K562 (cell line): ENCODE results near the gene CELSR2. TPM values are rescaled to one million over a fixed set of nuclear protein-coding genes. Genes with fewer than 3 reads are reported as not detected.

ENCODE experiments used
- ATAC-seq: fragments of 200-7000 bp; cut with Tn5 transposase; 3 replicates; pipeline ENCODE4 v1.9.1; 2020; ENCODE audit warnings: moderate library complexity
- BruUV-seq: library from RNA; stranded (reverse); fragments of 400-500 nt; replicated peaks from 2 replicates; lab custom pipeline; 2021; lab: Mats Ljungman, UMichigan
- CTCF ChIA-PET: fragments of 300-600 bp; formaldehyde crosslinking; extraction: SDS; loops from one replicate; lab custom pipeline; 2021; ENCODE audit warnings: low intra/inter-chr PET ratio; lab: Yijun Ruan, JAX
- POLR2A ChIA-PET: fragments of 300-600, 350-650 bp; sonication (Branson Sonifier 250); formaldehyde crosslinking; extraction: SDS; loops from one replicate; lab custom pipeline; 2021; ENCODE audit warnings: antibody characterized with exemption, inconsistent platforms; lab: Yijun Ruan, JAX
- DNase-seq, 4 experiments: peaks; one replicate each; pipeline versions ENCODE4 v3.0.0 to v3.0.0-alpha.2; 2011 to 2018; ENCODE audit warnings: low spot score in 3 of 4, mixed read lengths in 3 of 4; ENCODE audit errors: extremely low read depth in 1 of 4
- FAIRE-seq: peaks from 2 replicates; lab custom pipeline; 2011; peaks lifted over from hg19 to GRCh38; lab: Jason Lieb, UNC
- H2AFZ ChIP-seq: 2 replicates; pipeline ENCODE4 v1.6.0; 2011; ENCODE audit warnings: low read depth, low read length, control low read depth, inconsistent platforms
- H3K27ac ChIP-seq: fragments of 200-600 bp; 3 replicates; pipeline ENCODE4 v1.8.0; 2011; ENCODE audit warnings: low read depth, mild to moderate bottlenecking, control low read depth, inconsistent platforms, low read length, moderate library complexity, mixed read lengths; ENCODE audit errors: extremely low read depth
- H3K27me3 ChIP-seq, 2 experiments: fragments of 300-600 bp in 1 of 2; 2 replicates in 1 of 2; 3 replicates in 1 of 2; pipeline versions ENCODE4 v1.6.0 to v1.8.0; 2011; ENCODE audit warnings: inconsistent platforms in 2 of 2, low read length in 2 of 2, mild to moderate bottlenecking in 1 of 2, mixed read lengths in 1 of 2, moderate library complexity in 1 of 2; ENCODE audit not compliant: control insufficient read depth in 2 of 2, insufficient read depth in 2 of 2
- H3K36me3 ChIP-seq: fragments of 300-600 bp; 3 replicates; pipeline ENCODE4 v1.8.0; 2011; ENCODE audit warnings: mild to moderate bottlenecking, low read length, inconsistent platforms; ENCODE audit not compliant: control insufficient read depth, insufficient read depth
- H3K4me1 ChIP-seq, 2 experiments: fragments of 200-600 bp in 1 of 2; replicated peaks in 1 of 2; 2 replicates in 1 of 2; 3 replicates in 1 of 2; pipeline versions ENCODE4 v1.5.1 to v1.8.0; 2011; ENCODE audit warnings: inconsistent platforms in 2 of 2, low read length in 2 of 2, mild to moderate bottlenecking in 1 of 2, mixed read lengths in 1 of 2, moderate library complexity in 1 of 2; ENCODE audit not compliant: control insufficient read depth in 2 of 2, insufficient read depth in 2 of 2
- H3K4me2 ChIP-seq: 2 replicates; pipeline ENCODE4 v1.6.1; 2011; ENCODE audit warnings: low read length, control low read depth, inconsistent platforms, mixed read lengths; ENCODE audit not compliant: insufficient read depth
- H3K4me3 ChIP-seq: fragments of 200-600 bp; sonication (generic), shearing (Covaris generic); 2 replicates; pipeline ENCODE4 v1.5.1; 2016; ENCODE audit warnings: control low read depth, inconsistent platforms
- H3K79me2 ChIP-seq: fragments of 200-600 bp; 3 replicates; pipeline ENCODE4 v1.8.0; 2011; ENCODE audit warnings: low read length, inconsistent platforms; ENCODE audit not compliant: control insufficient read depth, insufficient read depth
- H3K9ac ChIP-seq, 2 experiments: 2 replicates each; pipeline versions ENCODE4 v1.6.0 to v1.6.1; 2011; ENCODE audit warnings: low read depth in 2 of 2, low read length in 2 of 2, control low read depth in 1 of 2, inconsistent platforms in 1 of 2, mild to moderate bottlenecking in 1 of 2, mixed read lengths in 1 of 2; ENCODE audit not compliant: insufficient read depth in 1 of 2
- H3K9me1 ChIP-seq: one replicate; pipeline ENCODE4 v1.6.0; 2011; ENCODE audit warnings: inconsistent platforms, mild to moderate bottlenecking, low read length, moderate library complexity; ENCODE audit not compliant: control insufficient read depth, insufficient read depth
- H3K9me3 ChIP-seq: replicated peaks from 2 replicates; pipeline ENCODE4 v1.5.1; 2011; ENCODE audit warnings: low read depth, low read length, inconsistent platforms; ENCODE audit not compliant: control insufficient read depth, insufficient read depth
- H4K20me1 ChIP-seq: replicated peaks from 2 replicates; pipeline ENCODE4 v1.6.1; 2011; ENCODE audit warnings: low read length, inconsistent platforms, mixed read lengths; ENCODE audit not compliant: control insufficient read depth, insufficient read depth
- CBFB ChIP-seq: sonication (generic); formaldehyde crosslinking; IDR thresholded peaks from 2 replicates; pipeline ENCODE4 v1.4.0; 2020; ENCODE audit warnings: mild to moderate bottlenecking, missing genetic modification reagents
- CCNT2 ChIP-seq: IDR thresholded peaks from 2 replicates; pipeline ENCODE4 v1.6.1; 2011; ENCODE audit warnings: borderline replicate concordance, low read depth, mild to moderate bottlenecking, moderate library complexity, mixed read lengths, low read length; ENCODE audit not compliant: insufficient read length; ENCODE audit errors: extremely low read depth
- CTBP1 ChIP-seq: fragments of 450-650 bp; IDR thresholded peaks from 2 replicates; pipeline ENCODE4 v1.6.1; 2016; ENCODE audit warnings: borderline replicate concordance
- MTA2 ChIP-seq: fragments of 450-650 bp; IDR thresholded peaks from 2 replicates; pipeline ENCODE4 v1.6.1; 2016; ENCODE audit warnings: low read depth
- MYNN ChIP-seq, 2 experiments: sonication (generic); formaldehyde crosslinking in 1 of 2; IDR thresholded peaks; 2 replicates each; pipeline versions ENCODE4 v1.5.0 to v1.6.1; 2016 to 2020; ENCODE audit warnings: antibody characterized with exemption in 1 of 2, missing genetic modification reagents in 1 of 2
- POLR2G ChIP-seq: fragments of 200-400 bp; formaldehyde crosslinking; IDR thresholded peaks from 2 replicates; pipeline ENCODE4 v1.6.1; 2017; ENCODE audit warnings: low read depth, mild to moderate bottlenecking, antibody characterized with exemption, low read length, moderate library complexity
- RBM22 ChIP-seq: fragments of 200-400 bp; formaldehyde crosslinking; IDR thresholded peaks from 2 replicates; pipeline ENCODE4 v1.6.1; 2018; ENCODE audit warnings: low read length, low read depth; ENCODE audit not compliant: poor library complexity, severe bottlenecking
- RERE ChIP-seq: sonication (generic); formaldehyde crosslinking; IDR thresholded peaks from 2 replicates; pipeline ENCODE4 v1.8.0; 2023; ENCODE audit warnings: missing genetic modification reagents, mild to moderate bottlenecking, borderline replicate concordance
- SMARCB1 ChIP-seq: IDR thresholded peaks from 2 replicates; pipeline ENCODE4 v1.6.1; 2011; ENCODE audit warnings: improper control_type of control experiment, low read depth; ENCODE audit not compliant: insufficient read length
- TSHZ1 ChIP-seq: fragments of 250-450 bp; sonication (Bioruptor Pico); IDR thresholded peaks from 2 replicates; pipeline ENCODE4 v1.4.0; 2020; ENCODE audit warnings: mild to moderate bottlenecking, moderate library complexity
- ZNF77 ChIP-seq: fragments of 250-450 bp; sonication (Bioruptor Pico); IDR thresholded peaks from 2 replicates; pipeline ENCODE4 v1.5.0; 2020
- WGBS: fragments of 100-300 bp; shearing (Covaris generic); methylation state at CpG from one replicate; pipeline ENCODE4 v1.1.6; 2016; ENCODE audit warnings: low coverage, mixed read lengths; ENCODE audit not compliant: insufficient coverage; ENCODE audit errors: missing lambda C conversion rate; 5-methylcytosine and 5-hydroxymethylcytosine counted together
- in situ Hi-C: fragments of 300-500 bp; cut with MboI; formaldehyde crosslinking; loops from 4 replicates; pipeline ENCODE4 v1.15.0; 2018; ENCODE audit warnings: inconsistent platforms, mixed read lengths
- intact Hi-C: fragments of 100-400 bp; cut with micrococcal nuclease; formaldehyde crosslinking; loops from 2 replicates; pipeline ENCODE4 v1.14.2; 2022
- polyA plus RNA-seq, 8 experiments: library from polyadenylated mRNA; depleted of rRNA in 4 of 8; stranded (reverse) in 5 of 8; unstranded in 3 of 8; fragments of >200 nt; fragmentation: Nextera tagmentation in 2 of 8; fragmentation: Illumina TruSeq in 1 of 8; extraction: Ambion mirVana in 2 of 8; extraction: Trizol in 1 of 8; gene quantifications; 2 replicates each; pipeline versions ENCODE4 v1.2.1 to v1.2.3, GENCODE V29; 2011 to 2014; ENCODE audit warnings: inconsistent platforms in 1 of 8, missing spikeins in 1 of 8
- total RNA-seq, 7 experiments: library from RNA; depleted of rRNA in 6 of 7; stranded (reverse); fragments of >200 nt in 6 of 7; fragmentation: Illumina TruSeq in 2 of 7; extraction: Trizol in 2 of 7; gene quantifications; 2 replicates each; pipeline versions ENCODE4 v1.2.1 to v1.2.3, GENCODE V29; 2011 to 2021; ENCODE audit warnings: low replicate concordance in 1 of 7

CELSR2 gene
- total and polyA plus RNA-seq, 9 of the 15 experiments (the other 6 are each of a cell fraction or from before 2014, with no cell fraction given): 0.31 to 21.9 (median 4.2) TPM

GRCh38 chr1:109238382-109238781 lies 11.0 kb upstream of the CELSR2 start (continued):
- TF ChIP-seq TSHZ1 (no peak), CTBP1 (no peak)
- TF ChIP-seq, all 486 proteins: peak for 5

GRCh38 chr1:109239047-109239408 lies 10.3 kb upstream of the CELSR2 start:
- TF ChIP-seq POLR2G (peak; percentile 61), RBM22 (peak; percentile 12), SMARCB1 (no peak), MYNN (IDR thresholded peaks at IDR 0.05) (0 out of 2 replicates have a peak, but pooled peaks have one; percentile 12), MYNN (CRISPR knock-in tag; IDR thresholded peaks at IDR 0.05) (no peak), MTA2 (no peak), RERE (CRISPR knock-in tag) (0 out of 2 replicates have a peak, but pooled peaks have one; percentile 74), CBFB (no peak), ZNF77 (CRISPR knock-in tag) (no peak), CCNT2 (peak; percentile 23)
- H3K27me3 ChIP-seq: no peaks in the 10 kb centered on the region
- H3K9ac ChIP-seq: 0 out of 4 replicates have a peak overlapping the region, but pooled peaks of 1 of the 2 experiments have one; percentile 72
- no TSS peak for BruUV-seq
- no peak for ATAC-seq
- no peak overlapping the region for H3K27ac ChIP-seq
- H3K9me1 ChIP-seq: no peaks in the 10 kb centered on the region
- 79% methylated on average over 5 of the region's 5 CpGs for WGBS
- DNase-seq: no peak
- intact Hi-C loops (loop anchor here (2.0 kb wide), 1 partner anchor 38 kb away; no protein-coding TSS in a partner anchor), in situ Hi-C loops (no loop called here)
- peaks cover 15 to 28% of the 10 kb centered on the region in 2 experiments; a peak in 4 of 5 replicates for H3K4me1 ChIP-seq
- H3K4me2 ChIP-seq: no peak overlapping the region
- H3K79me2 ChIP-seq: no peaks in the 10 kb centered on the region
- CTCF ChIA-PET: no interaction called here
- H2AFZ ChIP-seq: no peak overlapping the region
- H3K4me3 ChIP-seq: no peak overlapping the region
- no peaks in the 10 kb centered on the region for H3K9me3 ChIP-seq
- peaks cover 11% of the 10 kb centered on the region for H4K20me1 ChIP-seq
- POLR2A ChIA-PET: interaction anchor here (0.7 to 4.9 kb wide), 9 partner anchors 8 to 166 kb away, joined by 3 to 53 read pairs (median 10); partner anchors contain the start of gene CELSR2
- peaks cover 53% of the 10 kb centered on the region for H3K36me3 ChIP-seq
- FAIRE-seq: no peak
